Esophagus squamous epithelium (tissue), 4 donors: ENCODE measurements around the gene HDGFL2.

Experiments
- CTCF ChIP-seq, 6 experiments: fragments of 450-650 bp in 4 of 6; fragments of 200-600 bp in 2 of 6; sonication (generic) in 2 of 6; IDR thresholded peaks; one replicate each; pipeline ENCODE4 v1.5.1; 2016 to 2019; ENCODE audit warnings: antibody characterized with exemption in 6 of 6, mild to moderate bottlenecking in 4 of 6, moderate library complexity in 4 of 6
- POLR2A ChIP-seq, 4 donors: fragments of 450-650 bp; IDR thresholded peaks; one replicate each; pipeline ENCODE4 v1.6.1; 2017; ENCODE audit warnings: antibody characterized with exemption in 4 of 4, mild to moderate bottlenecking in 4 of 4, moderate library complexity in 3 of 4

- TF ChIP-seq CTCF (IDR thresholded peaks at IDR 0.05) (no peak), POLR2A (IDR thresholded peaks at IDR 0.05) (peak in 2 of 4 donors; percentile 60)
These were observed 46.5 kb downstream of the HDGFL2 start, which contains the start of gene PLIN4 for GRCh38 chr19:4518345-4519171.
